ENCODE results near the gene PFKL.

The PFKL gene

GRCh38 chr21:44299458-44300261 is at the start of gene PFKL:
PFKL (plus strand) TSS chr21:44300053; CDS start chr21:44300106, 53 bp downstream.
- DNase-seq (ENCODE audit: low read depth in 2 of 2), result no peak

GRCh38 chr21:44253832-44254710 is 45.8 kb upstream of the PFKL start:
- DNase-seq (ENCODE audit: low read depth in 2 of 2), result no peak

GRCh38 chr21:44255511-44255981 is 44.3 kb upstream of the PFKL start:
- no peak for DNase-seq (ENCODE audit: low read depth in 2 of 2)

GRCh38 chr21:44258056-44258725 is 41.7 kb upstream of the PFKL start:
- DNase-seq (ENCODE audit: low read depth in 2 of 2), result no peak

- DNase-seq (ENCODE audit: low read depth in 2 of 2), result no peak
These were observed 40.7 kb upstream of the PFKL start for GRCh38 chr21:44259082-44259705.

- no peak for DNase-seq (ENCODE audit: low read depth in 2 of 2)
These were observed 39.8 kb upstream of the PFKL start for GRCh38 chr21:44260066-44260465.

- DNase-seq (ENCODE audit: low read depth in 2 of 2), result no peak
These were observed 38.8 kb upstream of the PFKL start for GRCh38 chr21:44260791-44261631.

- DNase-seq (ENCODE audit: low read depth in 2 of 2), result no peak
These were observed 38.1 kb upstream of the PFKL start, which contains the start of gene DNMT3L for GRCh38 chr21:44261675-44262295. DNMT3L (minus strand) TSS chr21:44261897; CDS start chr21:44261259, 638 bp downstream.

- DNase-seq (ENCODE audit: low read depth in 2 of 2), result no peak
These were observed 37.4 kb upstream of the PFKL start for GRCh38 chr21:44262338-44263056.

- no peak for DNase-seq (ENCODE audit: low read depth in 2 of 2)
These were observed 36.6 kb upstream of the PFKL start for GRCh38 chr21:44263221-44263760.

- DNase-seq (ENCODE audit: low read depth in 2 of 2), result no peak
These were observed 36.1 kb upstream of the PFKL start for GRCh38 chr21:44263768-44264167.

GRCh38 chr21:44265734-44266270 is 34.1 kb upstream of the PFKL start:
- no peak for DNase-seq (ENCODE audit: low read depth in 2 of 2)

- no peak for DNase-seq (ENCODE audit: low read depth in 2 of 2)
These were observed 32.2 kb upstream of the PFKL start for GRCh38 chr21:44267655-44268142.

GRCh38 chr21:44269090-44269489 is 30.8 kb upstream of the PFKL start:
- no peak for DNase-seq (ENCODE audit: low read depth in 2 of 2)

GRCh38 chr21:44271558-44272283 is 28.1 kb upstream of the PFKL start:
- DNase-seq (ENCODE audit: low read depth in 2 of 2), result no peak

- DNase-seq (ENCODE audit: low read depth in 2 of 2), result no peak
These were observed 27.5 kb upstream of the PFKL start for GRCh38 chr21:44272284-44272858.

- no peak for DNase-seq (ENCODE audit: low read depth in 2 of 2)
These were observed 26.8 kb upstream of the PFKL start for GRCh38 chr21:44273046-44273445.

GRCh38 chr21:44275041-44275440 is 24.8 kb upstream of the PFKL start:
- no peak for DNase-seq (ENCODE audit: low read depth in 2 of 2)
